Measurements from ENCODE around the gene NEO1.

The NEO1 gene

DNA sequence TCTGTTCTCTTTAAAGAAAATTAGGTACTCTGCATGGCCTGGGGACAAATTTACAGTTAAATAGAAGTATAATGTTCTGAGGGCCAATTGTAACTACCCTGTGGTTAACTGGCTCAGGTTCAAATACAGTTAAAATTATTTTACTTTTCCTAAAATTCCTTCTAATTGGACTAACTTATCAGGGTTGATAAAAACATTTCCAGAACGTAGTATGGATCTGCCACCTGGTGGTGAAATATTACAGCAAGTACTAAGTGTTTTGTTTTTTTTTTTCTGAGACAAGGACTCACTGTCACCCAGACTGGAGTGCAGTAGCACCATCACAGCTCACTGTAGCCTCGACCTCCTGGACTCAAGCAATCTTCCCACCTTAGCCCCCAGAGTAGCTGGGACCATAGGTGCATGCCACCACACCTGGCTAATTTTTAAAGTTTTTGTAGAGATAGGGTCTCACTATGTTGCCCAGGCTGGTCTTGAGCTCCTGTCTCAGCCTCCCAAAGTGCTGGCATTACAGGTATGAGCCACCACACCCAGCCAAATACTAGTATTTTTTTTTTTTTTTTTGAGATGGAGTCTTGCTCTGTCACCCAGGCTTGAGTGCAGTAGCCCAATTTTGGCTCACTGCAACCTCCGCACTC is 29.2 kb downstream of the NEO1 start:
- peak; percentile 42 for TF ChIP-seq CTCF (IDR thresholded peaks at IDR 0.05; ENCODE audit: low read depth, low read length, missing control alignments)
- peak; percentile 39 for DNase-seq (ENCODE audit: extremely low read depth, low read depth)
- H3K4me3 ChIP-seq (replicated peaks; ENCODE audit: low read depth, low read length): no peak overlapping the region

DNA sequence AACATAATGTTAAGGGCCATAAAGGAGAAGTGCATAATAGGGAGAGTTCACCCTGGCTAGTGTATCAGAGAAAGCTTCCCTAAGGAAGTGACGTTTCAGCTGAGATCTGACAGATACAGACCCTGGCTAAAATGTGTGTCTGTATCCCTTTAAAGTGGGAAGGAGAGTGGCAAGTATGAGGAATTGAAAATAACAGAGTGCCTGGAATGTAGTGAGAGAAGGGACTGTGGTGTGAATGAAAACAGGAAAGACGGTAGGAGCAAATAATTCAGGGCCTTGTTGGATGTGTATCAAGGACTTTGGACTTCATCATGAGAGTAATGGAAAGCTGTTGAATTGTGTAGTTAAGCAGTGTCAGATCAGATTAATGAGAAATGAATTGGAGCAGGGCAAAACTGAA is 30.5 kb downstream of the NEO1 start:
- TF ChIP-seq CTCF (IDR thresholded peaks at IDR 0.05; ENCODE audit: low read depth, low read length, missing control alignments): no peak
- no peak overlapping the region for H3K4me3 ChIP-seq (replicated peaks; ENCODE audit: low read depth, low read length)
- DNase-seq (ENCODE audit: extremely low read depth, low read depth): no peak

DNA sequence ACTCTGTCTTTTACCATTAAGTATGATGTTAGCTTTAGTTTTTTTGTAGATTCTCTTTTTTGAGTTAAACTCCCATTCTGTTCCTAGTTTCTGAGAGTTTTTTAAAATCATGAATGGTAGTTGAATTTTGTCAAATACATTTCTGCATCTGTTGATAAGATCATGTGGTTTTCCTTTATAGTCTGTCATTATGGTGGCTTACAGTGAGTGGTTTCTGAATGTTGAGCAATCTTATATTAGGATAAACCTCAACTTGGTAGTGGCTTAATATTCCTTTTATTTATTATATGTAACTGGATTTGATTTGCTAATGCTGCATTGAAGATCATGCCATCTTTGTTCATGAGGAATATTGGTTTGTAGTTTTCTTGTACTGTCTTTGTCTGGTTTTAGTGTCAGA is 34.8 kb downstream of the NEO1 start:
- H3K4me3 ChIP-seq (replicated peaks; ENCODE audit: low read depth, low read length): no peak overlapping the region
- TF ChIP-seq CTCF (IDR thresholded peaks at IDR 0.05; ENCODE audit: low read depth, low read length, missing control alignments): no peak
- no peak for DNase-seq (ENCODE audit: extremely low read depth, low read depth)

DNA sequence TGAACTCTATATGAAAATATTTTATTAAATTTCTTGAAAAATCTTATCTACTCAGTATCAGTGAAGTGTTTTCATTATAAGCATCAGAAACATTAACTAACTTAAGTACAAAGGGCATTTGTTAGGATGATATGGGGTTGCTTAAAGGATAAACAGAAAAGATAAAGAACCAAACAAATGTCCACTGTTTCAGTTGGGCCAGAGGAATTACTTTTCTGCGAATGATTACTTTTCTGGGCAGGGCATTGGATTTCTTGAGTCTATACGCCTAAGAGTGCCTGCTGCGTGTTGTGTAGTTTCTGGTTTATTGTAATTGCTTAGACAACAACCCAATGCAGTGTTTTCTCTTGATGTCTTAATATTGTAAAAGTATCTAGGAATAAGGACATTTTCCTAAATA is 52.8 kb downstream of the NEO1 start:
- H3K4me3 ChIP-seq (replicated peaks; ENCODE audit: low read depth, low read length): no peak overlapping the region
- no peak for DNase-seq (ENCODE audit: extremely low read depth, low read depth)
- TF ChIP-seq CTCF (IDR thresholded peaks at IDR 0.05; ENCODE audit: low read depth, low read length, missing control alignments): no peak

- no peak overlapping the region for H3K4me3 ChIP-seq (replicated peaks; ENCODE audit: low read depth, low read length)
- no peak for TF ChIP-seq CTCF (IDR thresholded peaks at IDR 0.05; ENCODE audit: low read depth, low read length, missing control alignments)
- DNase-seq (ENCODE audit: extremely low read depth, low read depth): no peak
Measured at GRCh38 chr15:73108676-73109075, 56.4 kb downstream of the NEO1 start.

- no peak for DNase-seq (ENCODE audit: extremely low read depth, low read depth)
- no peak overlapping the region for H3K4me3 ChIP-seq (replicated peaks; ENCODE audit: low read depth, low read length)
- TF ChIP-seq CTCF (IDR thresholded peaks at IDR 0.05; ENCODE audit: low read depth, low read length, missing control alignments): no peak
Measured at GRCh38 chr15:73109765-73110164, 57.5 kb downstream of the NEO1 start.

DNA sequence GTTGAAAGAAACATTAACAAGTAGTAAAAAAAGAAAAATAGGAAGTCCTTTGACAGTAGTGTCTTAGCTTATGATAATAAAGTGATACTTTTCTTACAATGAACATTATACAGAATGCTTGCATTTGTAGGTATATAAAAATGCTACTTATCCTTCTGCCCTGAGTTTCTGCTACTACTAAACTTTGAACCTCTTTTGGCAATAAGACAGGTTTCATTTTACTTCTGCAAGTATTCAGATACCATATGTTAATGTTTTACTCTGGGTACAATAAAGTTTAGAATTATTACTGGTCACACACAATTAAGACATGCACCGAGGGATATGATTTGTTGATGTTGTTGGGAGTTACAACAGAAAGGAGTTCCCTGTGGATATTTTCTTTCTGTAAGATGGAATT is 57.9 kb downstream of the NEO1 start:
- DNase-seq (ENCODE audit: extremely low read depth, low read depth): no peak
- no peak for TF ChIP-seq CTCF (IDR thresholded peaks at IDR 0.05; ENCODE audit: low read depth, low read length, missing control alignments)
- no peak overlapping the region for H3K4me3 ChIP-seq (replicated peaks; ENCODE audit: low read depth, low read length)

Measured in HFF-Myc (cell line).